Suprapubic skin (tissue), 4 donors: ENCODE data around the gene RINL. TPM values are rescaled to one million over a fixed set of nuclear protein-coding genes. Genes with fewer than 3 reads are reported as not detected.

Experiments
- DNase-seq, 2 donors: peaks; one replicate each; pipeline ENCODE4 v3.0.0-alpha.2; 2019; ENCODE audit warnings: low spot score in 2 of 2
- H3K27ac ChIP-seq: fragments of 200-600 bp; sonication (generic); one replicate; pipeline ENCODE4 v1.5.1; 2019
- H3K27me3 ChIP-seq: fragments of 200-600 bp; sonication (generic); one replicate; pipeline ENCODE4 v1.5.1; 2019
- H3K36me3 ChIP-seq: fragments of 200-600 bp; sonication (generic); one replicate; pipeline ENCODE4 v1.5.1; 2019
- H3K4me1 ChIP-seq: fragments of 200-600 bp; sonication (generic); one replicate; pipeline ENCODE4 v1.5.1; 2019
- H3K4me3 ChIP-seq: fragments of 200-600 bp; sonication (generic); one replicate; pipeline ENCODE4 v1.5.1; 2019; ENCODE audit warnings: mild to moderate bottlenecking
- H3K9me3 ChIP-seq: fragments of 200-600 bp; sonication (generic); one replicate; pipeline ENCODE4 v1.5.1; 2019
- EP300 ChIP-seq: sonication (generic); formaldehyde crosslinking; IDR thresholded peaks from one replicate; pipeline ENCODE4 v1.6.1; 2017; ENCODE audit warnings: antibody characterized with exemption
- POLR2A ChIP-seq, 2 donors: fragments of 450-650 bp; IDR thresholded peaks; one replicate each; pipeline ENCODE4 v1.6.1; 2017; ENCODE audit warnings: antibody characterized with exemption in 2 of 2, mild to moderate bottlenecking in 2 of 2, moderate library complexity in 2 of 2
- POLR2AphosphoS5 ChIP-seq, 3 donors: sonication (generic); formaldehyde crosslinking; IDR thresholded peaks; one replicate each; pipeline ENCODE4 v1.6.1; 2017; ENCODE audit warnings: antibody characterized with exemption in 3 of 3
- WGBS: methylation state at CpG from one replicate; pipeline ENCODE4 v1.1.5; 2018; 5-methylcytosine and 5-hydroxymethylcytosine counted together
- total RNA-seq, 4 donors: library from RNA; depleted of rRNA; stranded (reverse); fragments of >200 nt; gene quantifications; one replicate each; pipeline ENCODE4 v1.1.0, GENCODE V29; 2016
- TF ChIP-seq, protein P1 (sequence below), 2 donors: fragments of 200-600 bp in 1 of 2; fragments of 450-650 bp in 1 of 2; sonication (generic) in 1 of 2; IDR thresholded peaks; one replicate each; pipeline ENCODE4 v1.5.1; 2016 to 2019; ENCODE audit warnings: antibody characterized with exemption in 2 of 2, mild to moderate bottlenecking in 1 of 2, moderate library complexity in 1 of 2

RINL gene
- total RNA-seq, 4 donors from 2014 or later: 5.1 to 17.2 (median 9.2) TPM

DNA sequence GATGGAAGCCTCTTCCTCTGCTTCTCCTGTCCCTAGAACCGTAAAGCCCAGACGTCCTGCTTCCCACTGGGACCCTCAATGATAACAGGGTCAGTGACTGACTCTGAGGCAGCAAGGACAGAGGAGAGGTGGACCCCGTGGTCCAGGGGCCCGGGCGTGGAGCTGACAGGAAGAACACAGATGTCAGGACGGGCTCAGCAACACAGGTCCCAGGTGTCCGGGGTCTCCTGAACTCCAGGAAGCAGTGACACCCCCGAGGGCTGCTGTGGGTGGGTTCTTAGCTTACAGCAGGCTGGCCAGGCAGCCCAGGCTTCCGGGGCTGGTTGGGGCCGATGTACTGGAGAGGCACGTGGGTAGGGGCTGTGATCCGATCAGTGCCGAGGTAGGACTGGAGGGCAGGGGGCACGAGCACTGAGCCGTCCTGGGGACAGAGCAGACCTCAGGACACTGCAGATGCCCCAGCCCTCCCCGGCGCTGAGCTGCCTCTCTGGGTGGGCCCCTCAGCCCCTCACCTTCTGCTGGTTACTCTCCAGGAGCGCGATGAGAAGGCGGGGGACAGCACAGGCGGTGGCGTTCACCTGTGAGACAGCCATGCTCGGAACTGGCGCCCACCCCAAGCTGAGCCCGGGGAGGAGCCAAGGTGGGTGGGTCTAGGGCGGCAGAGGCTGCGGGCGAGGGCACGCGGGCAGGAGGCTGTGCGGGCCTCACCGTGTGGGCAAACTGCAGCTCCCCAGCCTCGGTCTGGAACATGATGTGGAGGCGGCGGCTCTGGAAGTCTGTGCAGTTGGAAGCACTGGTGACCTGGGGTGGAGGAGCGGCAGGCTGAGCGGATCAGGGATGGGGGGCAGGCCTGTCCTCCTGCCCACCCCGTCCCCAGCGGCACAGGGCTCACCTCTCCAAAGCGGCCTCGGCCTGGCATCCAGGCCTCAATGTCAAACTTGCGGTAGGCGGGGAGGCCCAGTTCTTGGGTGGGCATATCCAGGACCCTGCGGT is 37.5 kb upstream of the RINL start:
- H3K27me3 ChIP-seq: no peaks in the 10 kb centered on the region
- DNase-seq: no peak
- H3K9me3 ChIP-seq: no peaks in the 10 kb centered on the region
- no peak for TF ChIP-seq EP300
- TF ChIP-seq, protein P1, sequence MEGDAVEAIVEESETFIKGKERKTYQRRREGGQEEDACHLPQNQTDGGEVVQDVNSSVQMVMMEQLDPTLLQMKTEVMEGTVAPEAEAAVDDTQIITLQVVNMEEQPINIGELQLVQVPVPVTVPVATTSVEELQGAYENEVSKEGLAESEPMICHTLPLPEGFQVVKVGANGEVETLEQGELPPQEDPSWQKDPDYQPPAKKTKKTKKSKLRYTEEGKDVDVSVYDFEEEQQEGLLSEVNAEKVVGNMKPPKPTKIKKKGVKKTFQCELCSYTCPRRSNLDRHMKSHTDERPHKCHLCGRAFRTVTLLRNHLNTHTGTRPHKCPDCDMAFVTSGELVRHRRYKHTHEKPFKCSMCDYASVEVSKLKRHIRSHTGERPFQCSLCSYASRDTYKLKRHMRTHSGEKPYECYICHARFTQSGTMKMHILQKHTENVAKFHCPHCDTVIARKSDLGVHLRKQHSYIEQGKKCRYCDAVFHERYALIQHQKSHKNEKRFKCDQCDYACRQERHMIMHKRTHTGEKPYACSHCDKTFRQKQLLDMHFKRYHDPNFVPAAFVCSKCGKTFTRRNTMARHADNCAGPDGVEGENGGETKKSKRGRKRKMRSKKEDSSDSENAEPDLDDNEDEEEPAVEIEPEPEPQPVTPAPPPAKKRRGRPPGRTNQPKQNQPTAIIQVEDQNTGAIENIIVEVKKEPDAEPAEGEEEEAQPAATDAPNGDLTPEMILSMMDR (IDR thresholded peaks at IDR 0.05): no peak
- no peak overlapping the region for H3K4me3 ChIP-seq
- peaks cover 10% of the 10 kb centered on the region for H3K36me3 ChIP-seq
- no peak overlapping the region for H3K27ac ChIP-seq
- 92% methylated on average over 22 of the region's 44 CpGs for WGBS
- no peaks in the 10 kb centered on the region for H3K4me1 ChIP-seq

DNA sequence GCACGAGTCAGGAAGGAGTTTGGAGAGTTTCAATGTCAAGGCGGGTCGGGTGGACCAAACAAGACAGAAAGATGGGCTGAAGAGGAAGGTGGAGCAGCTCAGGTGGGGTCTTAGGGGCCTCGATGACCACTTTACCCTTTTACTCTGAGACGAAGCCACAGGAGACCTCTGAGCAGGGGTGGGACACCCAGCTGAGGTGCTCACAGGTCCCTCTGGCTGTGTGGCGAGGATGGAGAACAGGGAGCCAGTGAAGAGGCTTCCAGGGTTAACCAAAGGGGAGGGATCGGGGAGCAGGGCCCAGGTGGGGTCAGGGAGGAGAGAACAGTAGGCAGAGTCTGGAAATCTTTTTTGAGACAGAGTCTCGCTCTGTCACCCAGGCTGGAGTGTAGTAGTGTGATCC is 35.9 kb upstream of the RINL start:
- DNase-seq: no peak
- WGBS: 92% methylated on average over 8 of the region's 8 CpGs
- no peak overlapping the region for H3K4me3 ChIP-seq
- no peaks in the 10 kb centered on the region for H3K4me1 ChIP-seq
- H3K36me3 ChIP-seq: peaks cover 12% of the 10 kb centered on the region
- H3K27ac ChIP-seq: no peak overlapping the region
- H3K9me3 ChIP-seq: no peaks in the 10 kb centered on the region
- no peak for TF ChIP-seq POLR2AphosphoS5 (IDR thresholded peaks at IDR 0.05)
- TF ChIP-seq POLR2A (IDR thresholded peaks at IDR 0.05): no peak
- TF ChIP-seq, protein P1 (IDR thresholded peaks at IDR 0.05): no peak
- no peak for TF ChIP-seq EP300
- H3K27me3 ChIP-seq: no peaks in the 10 kb centered on the region

DNA sequence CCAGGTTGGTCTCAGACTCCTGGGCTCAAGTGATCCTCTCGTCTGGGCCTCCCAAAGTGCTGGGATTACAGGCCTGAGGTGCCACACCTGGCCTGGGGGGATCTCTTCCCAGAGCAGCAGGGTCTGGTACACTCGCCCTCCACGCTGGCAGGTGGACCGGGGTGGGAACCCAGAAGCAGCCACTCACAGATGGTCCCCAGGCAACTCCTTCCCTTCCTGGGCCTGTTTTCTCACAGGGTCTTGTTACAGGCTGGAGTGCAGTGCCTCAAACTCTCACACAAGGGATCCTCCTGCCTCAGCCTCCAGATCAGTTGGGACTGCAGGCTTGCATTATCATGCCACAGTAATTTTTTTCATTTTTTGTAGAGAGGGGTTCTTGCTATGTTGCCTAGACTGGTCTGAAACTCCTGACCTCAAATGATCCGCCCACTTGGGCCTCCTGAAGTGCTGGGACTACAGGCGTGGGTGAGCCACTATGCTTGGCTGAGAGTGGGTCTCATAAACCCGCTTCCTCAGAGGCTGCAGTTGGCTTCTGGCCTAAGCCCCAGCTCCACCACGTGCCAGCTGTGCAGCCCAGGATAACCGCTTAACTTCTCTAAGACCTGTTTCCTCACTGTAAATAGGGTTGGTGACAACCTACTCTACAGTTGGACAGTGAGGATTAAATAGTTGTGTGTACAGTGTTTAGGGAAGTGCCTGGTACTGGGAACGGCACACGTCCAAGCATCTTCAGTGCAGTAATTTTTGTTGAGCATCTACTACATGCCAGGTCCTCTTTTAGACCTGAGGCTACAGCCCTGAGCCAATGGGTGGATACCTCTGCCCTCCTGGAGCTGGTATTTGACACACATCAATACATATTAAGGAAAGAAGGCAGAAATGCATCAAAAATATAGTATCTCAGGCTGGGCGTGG is 34.8 kb upstream of the RINL start:
- no peak overlapping the region for H3K27ac ChIP-seq
- WGBS: 75% methylated on average over 11 of the region's 12 CpGs
- DNase-seq: no peak
- TF ChIP-seq, protein P1 (IDR thresholded peaks at IDR 0.05): no peak
- TF ChIP-seq POLR2A (IDR thresholded peaks at IDR 0.05): no peak
- no peak for TF ChIP-seq EP300
- no peak for TF ChIP-seq POLR2AphosphoS5 (IDR thresholded peaks at IDR 0.05)
- no peaks in the 10 kb centered on the region for H3K4me1 ChIP-seq
- H3K36me3 ChIP-seq: peaks cover 21% of the 10 kb centered on the region
- no peaks in the 10 kb centered on the region for H3K9me3 ChIP-seq
- H3K4me3 ChIP-seq: no peak overlapping the region
- no peaks in the 10 kb centered on the region for H3K27me3 ChIP-seq

DNA sequence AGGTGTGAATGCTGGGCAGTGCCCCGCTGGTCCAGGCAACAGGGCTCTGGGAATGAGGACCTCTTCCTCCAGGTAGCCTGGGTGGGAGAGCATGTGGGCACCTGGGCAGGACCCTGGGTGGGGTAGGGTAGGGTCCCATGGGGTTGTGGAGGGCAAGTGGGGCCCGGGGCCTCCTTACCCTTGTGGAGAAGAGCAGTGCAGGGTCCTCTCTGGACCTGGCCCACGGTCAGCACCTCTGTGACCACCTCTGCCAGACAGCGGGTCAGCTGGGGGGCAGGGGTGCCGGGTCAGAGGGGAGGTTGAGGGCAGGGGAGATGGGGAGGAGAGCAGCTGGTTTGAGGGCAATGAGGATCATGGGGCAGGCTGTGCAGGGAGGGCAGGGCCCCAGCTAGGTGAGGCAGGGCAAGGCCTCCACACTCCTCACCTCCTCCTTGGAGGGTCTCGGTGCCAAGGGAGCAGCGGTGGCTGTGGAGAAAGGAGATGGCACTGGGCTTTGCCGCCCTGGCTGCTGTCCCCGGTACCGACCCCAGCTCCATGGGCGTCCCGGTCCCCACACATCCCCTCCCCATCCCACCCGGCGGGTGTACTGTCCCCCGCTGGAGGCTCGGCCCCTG is 33.4 kb upstream of the RINL start:
- DNase-seq: no peak
- H3K4me1 ChIP-seq: no peaks in the 10 kb centered on the region
- no peaks in the 10 kb centered on the region for H3K9me3 ChIP-seq
- no peaks in the 10 kb centered on the region for H3K27me3 ChIP-seq
- no peak overlapping the region for H3K4me3 ChIP-seq
- 68% methylated on average over 8 of the region's 16 CpGs for WGBS
- H3K36me3 ChIP-seq: peaks cover 34% of the 10 kb centered on the region
- TF ChIP-seq POLR2AphosphoS5 (IDR thresholded peaks at IDR 0.05) (no peak), EP300 (no peak), POLR2A (IDR thresholded peaks at IDR 0.05) (no peak)
- TF ChIP-seq, protein P1 (IDR thresholded peaks at IDR 0.05): no peak
- H3K27ac ChIP-seq: no peak overlapping the region
